Neutrophil (primary cell): ENCODE results near the gene KRTAP5-7.

Source experiments
- H3K27ac ChIP-seq: fragments of 200-600 bp; sonication (generic); 2 replicates; pipeline ENCODE4 v1.5.1; 2016; ENCODE audit warnings: mild to moderate bottlenecking, moderate library complexity
- H3K27me3 ChIP-seq: fragments of 200-600 bp; sonication (generic); 2 replicates; pipeline ENCODE4 v1.6.0; 2016; ENCODE audit warnings: mild to moderate bottlenecking
- H3K36me3 ChIP-seq: fragments of 200-600 bp; sonication (generic); 2 replicates; pipeline ENCODE4 v1.5.1; 2017
- H3K4me1 ChIP-seq, 2 experiments: fragments of 200-600 bp in 1 of 2; sonication (generic) in 1 of 2; 1 replicate in 1 of 2; 2 replicates in 1 of 2; pipeline versions ENCODE4 v1.5.1 to v1.6.1; 2013 to 2016; ENCODE audit warnings: low read depth in 1 of 2, low read length in 1 of 2, mild to moderate bottlenecking in 1 of 2, moderate library complexity in 1 of 2; ENCODE audit not compliant: control insufficient read depth in 1 of 2, insufficient read depth in 1 of 2
- H3K4me3 ChIP-seq, 2 experiments: fragments of 200-600 bp in 1 of 2; sonication (generic) in 1 of 2; 1 replicate in 1 of 2; 2 replicates in 1 of 2; pipeline ENCODE4 v1.5.1; 2013 to 2016; ENCODE audit warnings: low read depth in 1 of 2, low read length in 1 of 2, mild to moderate bottlenecking in 1 of 2, moderate library complexity in 1 of 2
- H3K9me3 ChIP-seq: fragments of 200-600 bp; sonication (generic); 2 replicates; pipeline ENCODE4 v1.5.1; 2016
- TF ChIP-seq, protein P1 (sequence below): fragments of 200-600 bp; sonication (generic); IDR thresholded peaks from 2 replicates; pipeline ENCODE4 v1.5.1; 2016; ENCODE audit warnings: antibody characterized with exemption

The KRTAP5-7 gene

DNA sequence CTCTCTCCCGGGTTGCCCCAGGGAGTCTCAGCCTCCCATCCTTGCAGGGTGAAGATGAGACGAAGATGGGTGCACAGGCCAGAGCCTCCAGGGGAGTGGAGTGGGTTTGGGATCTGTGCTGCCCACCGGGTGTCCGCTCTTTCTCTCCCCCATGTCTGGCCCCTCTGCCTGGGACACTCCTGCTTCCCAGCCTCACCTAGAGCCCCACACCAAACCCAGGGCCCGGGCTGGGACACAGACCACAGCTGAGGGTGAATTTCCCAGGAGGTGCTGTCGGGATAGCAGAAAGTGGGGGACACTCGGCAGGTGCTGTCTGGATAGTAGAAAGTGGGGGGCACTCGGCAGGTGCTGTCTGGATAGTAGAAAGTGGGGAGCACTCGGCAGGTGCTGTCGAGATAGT is 25.0 kb upstream of the KRTAP5-7 start:
- peaks cover 97% of the 10 kb centered on the region for H3K36me3 ChIP-seq
- no peak overlapping the region for H3K4me3 ChIP-seq
- H3K27ac ChIP-seq, result no peak overlapping the region
- H3K27me3 ChIP-seq, result no peaks in the 10 kb centered on the region
- no peaks in the 10 kb centered on the region for H3K4me1 ChIP-seq
- no peaks in the 10 kb centered on the region for H3K9me3 ChIP-seq
- TF ChIP-seq, protein P1, sequence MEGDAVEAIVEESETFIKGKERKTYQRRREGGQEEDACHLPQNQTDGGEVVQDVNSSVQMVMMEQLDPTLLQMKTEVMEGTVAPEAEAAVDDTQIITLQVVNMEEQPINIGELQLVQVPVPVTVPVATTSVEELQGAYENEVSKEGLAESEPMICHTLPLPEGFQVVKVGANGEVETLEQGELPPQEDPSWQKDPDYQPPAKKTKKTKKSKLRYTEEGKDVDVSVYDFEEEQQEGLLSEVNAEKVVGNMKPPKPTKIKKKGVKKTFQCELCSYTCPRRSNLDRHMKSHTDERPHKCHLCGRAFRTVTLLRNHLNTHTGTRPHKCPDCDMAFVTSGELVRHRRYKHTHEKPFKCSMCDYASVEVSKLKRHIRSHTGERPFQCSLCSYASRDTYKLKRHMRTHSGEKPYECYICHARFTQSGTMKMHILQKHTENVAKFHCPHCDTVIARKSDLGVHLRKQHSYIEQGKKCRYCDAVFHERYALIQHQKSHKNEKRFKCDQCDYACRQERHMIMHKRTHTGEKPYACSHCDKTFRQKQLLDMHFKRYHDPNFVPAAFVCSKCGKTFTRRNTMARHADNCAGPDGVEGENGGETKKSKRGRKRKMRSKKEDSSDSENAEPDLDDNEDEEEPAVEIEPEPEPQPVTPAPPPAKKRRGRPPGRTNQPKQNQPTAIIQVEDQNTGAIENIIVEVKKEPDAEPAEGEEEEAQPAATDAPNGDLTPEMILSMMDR, result no peak

DNA sequence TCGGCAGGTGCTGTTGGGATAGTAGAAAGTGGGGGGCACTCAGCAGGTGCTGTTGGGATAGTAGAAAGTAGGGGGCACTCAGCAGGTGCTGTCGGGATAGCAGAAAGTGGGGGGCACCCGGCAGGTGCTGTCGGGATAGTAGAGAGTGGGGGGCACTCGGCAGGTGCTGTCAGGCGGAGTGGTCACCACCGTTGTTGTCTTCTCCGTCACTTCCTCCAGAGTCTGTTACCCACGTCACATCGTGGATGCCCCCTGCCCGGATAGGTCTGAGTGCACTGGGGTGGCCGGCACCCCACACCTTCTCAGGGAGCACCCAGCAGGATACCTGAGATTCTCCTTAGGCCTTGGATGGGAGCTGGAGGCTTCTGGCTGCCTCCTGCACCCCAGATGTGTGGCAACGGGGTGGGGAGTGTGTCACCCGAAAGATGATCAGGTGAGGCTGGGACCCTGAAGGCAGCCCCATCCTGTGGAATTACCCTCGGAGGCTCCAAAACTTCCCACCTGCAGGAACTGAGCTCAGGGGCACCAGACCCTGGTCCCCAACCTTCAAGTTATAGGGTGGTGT is 24.1 kb upstream of the KRTAP5-7 start:
- Histone ChIP-seq H3K27ac (no peak overlapping the region), H3K9me3 (no peaks in the 10 kb centered on the region), H3K4me3 (no peak overlapping the region), H3K36me3 (peaks cover 87% of the 10 kb centered on the region), H3K4me1 (no peaks in the 10 kb centered on the region), H3K27me3 (no peaks in the 10 kb centered on the region)
- TF ChIP-seq, protein P1, result no peak

DNA sequence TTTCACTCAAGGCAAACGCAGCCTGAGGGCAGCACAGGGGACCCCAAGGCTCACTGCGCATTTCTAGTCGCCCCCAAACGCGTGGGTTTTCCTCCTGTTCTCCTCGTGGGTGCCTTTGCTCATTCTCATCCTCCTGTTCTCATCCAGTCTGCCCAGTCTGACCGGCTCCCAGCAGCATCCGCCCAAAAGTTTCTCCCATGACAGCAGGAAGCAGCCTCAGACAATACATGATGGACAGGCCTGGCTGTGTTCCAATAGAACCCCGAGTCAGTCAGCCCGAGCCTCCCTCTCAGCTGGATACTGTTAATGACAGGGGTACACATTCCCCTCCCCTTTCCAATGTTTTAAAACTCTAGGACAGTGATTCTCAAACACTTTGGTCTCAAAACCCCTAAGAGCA is 22.5 kb upstream of the KRTAP5-7 start:
- no peak overlapping the region for H3K4me3 ChIP-seq
- no peak overlapping the region for H3K27ac ChIP-seq
- no peaks in the 10 kb centered on the region for H3K27me3 ChIP-seq
- no peaks in the 10 kb centered on the region for H3K9me3 ChIP-seq
- peaks cover 72% of the 10 kb centered on the region for H3K36me3 ChIP-seq
- TF ChIP-seq, protein P1, result no peak
- H3K4me1 ChIP-seq, result no peaks in the 10 kb centered on the region

DNA sequence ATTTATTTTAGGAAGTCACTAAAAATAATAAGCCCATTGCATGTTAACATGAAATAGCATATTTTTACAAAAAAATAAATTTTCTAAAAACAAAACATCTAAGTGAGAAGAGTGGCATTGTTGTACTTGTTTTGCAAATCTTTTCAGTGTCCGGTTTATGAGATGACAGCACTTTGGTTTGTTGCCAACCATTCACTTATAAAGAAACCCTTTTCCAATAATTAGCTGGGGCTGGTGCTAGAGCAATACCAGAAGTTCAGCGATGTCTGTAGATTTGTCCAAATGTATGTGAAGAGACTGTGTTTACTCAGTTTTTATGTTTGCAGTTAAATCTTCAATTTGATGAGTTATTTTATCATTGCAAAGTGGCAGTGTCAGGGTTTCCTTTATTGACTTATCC is 22.1 kb upstream of the KRTAP5-7 start:
- Histone ChIP-seq H3K36me3 (peaks cover 67% of the 10 kb centered on the region), H3K27me3 (no peaks in the 10 kb centered on the region), H3K4me1 (no peaks in the 10 kb centered on the region), H3K4me3 (no peak overlapping the region), H3K9me3 (no peaks in the 10 kb centered on the region), H3K27ac (no peak overlapping the region)
- TF ChIP-seq, protein P1, result no peak

DNA sequence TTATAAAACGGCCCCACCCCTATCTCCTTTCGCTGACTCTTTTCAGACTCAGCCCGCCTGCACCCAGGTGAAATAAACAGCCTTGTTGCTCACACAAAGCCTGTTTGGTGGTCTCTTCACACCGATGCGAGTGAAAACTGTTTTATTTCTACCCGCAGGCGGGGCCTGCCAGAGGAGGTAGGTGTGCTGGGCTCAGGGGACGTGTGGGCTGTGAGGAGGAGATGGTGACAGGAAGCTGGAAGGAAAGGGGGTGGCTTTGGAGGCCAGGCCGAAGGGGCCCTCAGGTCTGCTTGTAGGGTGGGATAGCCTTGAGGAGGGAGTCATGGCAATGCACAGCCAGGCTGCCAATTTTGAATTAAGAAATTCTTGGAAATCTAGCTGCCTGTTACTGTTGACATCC is 21.3 kb upstream of the KRTAP5-7 start:
- Histone ChIP-seq H3K27me3 (no peaks in the 10 kb centered on the region), H3K9me3 (no peaks in the 10 kb centered on the region), H3K27ac (no peak overlapping the region), H3K4me3 (no peak overlapping the region), H3K36me3 (peaks cover 59% of the 10 kb centered on the region), H3K4me1 (no peaks in the 10 kb centered on the region)
- TF ChIP-seq, protein P1, result no peak

DNA sequence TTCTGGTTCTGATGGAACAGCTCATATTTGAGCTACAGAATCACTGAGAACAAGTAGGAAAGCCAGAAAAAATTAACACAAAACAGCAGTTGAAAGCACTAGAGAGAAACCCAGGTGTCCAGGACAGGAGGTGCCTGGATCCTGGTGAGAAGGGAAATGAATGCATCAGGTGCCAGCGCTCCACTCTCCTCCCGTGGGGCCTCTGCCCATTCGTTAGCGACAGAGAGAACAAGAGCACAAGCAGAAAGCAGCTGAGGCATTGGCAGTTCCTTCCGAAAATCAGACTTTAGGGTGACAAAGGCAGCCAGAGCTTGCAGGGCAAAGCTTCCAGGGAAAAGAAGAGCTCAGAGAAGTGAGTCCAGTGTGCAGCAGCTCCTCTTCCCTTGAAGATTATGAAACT is 20.0 kb upstream of the KRTAP5-7 start:
- peaks cover 46% of the 10 kb centered on the region for H3K36me3 ChIP-seq
- H3K4me3 ChIP-seq, result no peak overlapping the region
- H3K27me3 ChIP-seq, result no peaks in the 10 kb centered on the region
- H3K27ac ChIP-seq, result no peak overlapping the region
- no peaks in the 10 kb centered on the region for H3K9me3 ChIP-seq
- TF ChIP-seq, protein P1, result no peak
- no peaks in the 10 kb centered on the region for H3K4me1 ChIP-seq
